ENCODE results near the gene RASSF5. TPM values are rescaled to one million over a fixed set of nuclear protein-coding genes. Genes with fewer than 3 reads are reported as not detected.

Gene RASSF5
- total and polyA plus RNA-seq, 2 experiments from 2014 or later, result 0.48 to 4.4 TPM

- no peak for TF ChIP-seq REST (IDR thresholded peaks at IDR 0.05; ENCODE audit: unreplicated experiment)
- no peak for TF ChIP-seq EZH2phosphoT487 (IDR thresholded peaks at IDR 0.05; ENCODE audit: unreplicated experiment)
- TF ChIP-seq NANOG (IDR thresholded peaks at IDR 0.05; ENCODE audit: borderline replicate concordance), result no peak
- no peak for TF ChIP-seq ZNF114 (CRISPR knock-in tag; IDR thresholded peaks at IDR 0.05)
- no peak for TF ChIP-seq EZH2 (IDR thresholded peaks at IDR 0.05; ENCODE audit: low read depth, unreplicated experiment)
- TF ChIP-seq ETS1 (IDR thresholded peaks at IDR 0.05), result no peak
- no peak for TF ChIP-seq STAT1 (IDR thresholded peaks at IDR 0.05; ENCODE audit: unreplicated experiment)
- TF ChIP-seq, protein P1, sequence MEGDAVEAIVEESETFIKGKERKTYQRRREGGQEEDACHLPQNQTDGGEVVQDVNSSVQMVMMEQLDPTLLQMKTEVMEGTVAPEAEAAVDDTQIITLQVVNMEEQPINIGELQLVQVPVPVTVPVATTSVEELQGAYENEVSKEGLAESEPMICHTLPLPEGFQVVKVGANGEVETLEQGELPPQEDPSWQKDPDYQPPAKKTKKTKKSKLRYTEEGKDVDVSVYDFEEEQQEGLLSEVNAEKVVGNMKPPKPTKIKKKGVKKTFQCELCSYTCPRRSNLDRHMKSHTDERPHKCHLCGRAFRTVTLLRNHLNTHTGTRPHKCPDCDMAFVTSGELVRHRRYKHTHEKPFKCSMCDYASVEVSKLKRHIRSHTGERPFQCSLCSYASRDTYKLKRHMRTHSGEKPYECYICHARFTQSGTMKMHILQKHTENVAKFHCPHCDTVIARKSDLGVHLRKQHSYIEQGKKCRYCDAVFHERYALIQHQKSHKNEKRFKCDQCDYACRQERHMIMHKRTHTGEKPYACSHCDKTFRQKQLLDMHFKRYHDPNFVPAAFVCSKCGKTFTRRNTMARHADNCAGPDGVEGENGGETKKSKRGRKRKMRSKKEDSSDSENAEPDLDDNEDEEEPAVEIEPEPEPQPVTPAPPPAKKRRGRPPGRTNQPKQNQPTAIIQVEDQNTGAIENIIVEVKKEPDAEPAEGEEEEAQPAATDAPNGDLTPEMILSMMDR (conservative IDR thresholded peaks at IDR 0.05; ENCODE audit: low read depth in 2 of 2), result no peak
These were observed 77.4 kb downstream of the RASSF5 start (continued) for GRCh38 chr1:206584683-206585082.

DNA sequence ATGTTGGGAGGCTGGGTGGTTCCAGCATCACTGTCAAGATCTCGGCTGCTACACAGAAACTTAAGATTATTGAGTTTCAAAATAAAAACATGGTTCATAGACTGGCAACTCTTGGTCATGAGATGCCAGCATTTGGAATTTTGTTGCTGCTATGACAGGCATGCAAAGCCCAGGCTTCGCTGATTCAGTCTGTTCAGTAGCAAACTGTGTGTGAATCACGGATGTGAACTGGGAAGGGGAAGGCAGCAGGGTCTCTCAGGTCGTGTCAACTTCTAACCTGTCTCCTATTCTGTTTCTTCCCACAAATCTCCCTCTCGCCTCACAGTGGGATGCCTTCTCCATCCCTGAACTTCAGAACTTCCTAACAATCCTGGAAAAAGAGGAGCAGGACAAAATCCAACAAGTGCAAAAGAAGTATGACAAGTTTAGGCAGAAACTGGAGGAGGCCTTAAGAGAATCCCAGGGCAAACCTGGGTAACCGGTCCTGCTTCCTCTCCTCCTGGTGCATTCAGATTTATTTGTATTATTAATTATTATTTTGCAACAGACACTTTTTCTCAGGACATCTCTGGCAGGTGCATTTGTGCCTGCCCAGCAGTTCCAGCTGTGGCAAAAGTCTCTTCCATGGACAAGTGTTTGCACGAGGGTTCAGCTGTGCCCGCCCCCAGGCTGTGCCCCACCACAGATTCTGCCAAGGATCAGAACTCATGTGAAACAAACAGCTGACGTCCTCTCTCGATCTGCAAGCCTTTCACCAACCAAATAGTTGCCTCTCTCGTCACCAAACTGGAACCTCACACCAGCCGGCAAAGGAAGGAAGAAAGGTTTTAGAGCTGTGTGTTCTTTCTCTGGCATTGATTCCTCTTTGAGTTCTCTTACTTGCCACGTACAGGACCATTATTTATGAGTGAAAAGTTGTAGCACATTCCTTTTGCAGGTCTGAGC is 79.4 kb downstream of the RASSF5 start:
- DNase-seq (ENCODE audit: low spot score) (no peak), ATAC-seq (no peak)
- 0 out of 2 replicates have a peak, but pooled peaks cover 2% of the 10 kb centered on the region for H4K20me1 ChIP-seq (replicated peaks; ENCODE audit: insufficient read depth)
- no peak overlapping the region for H3K4me2 ChIP-seq
- no peak overlapping the region for H3K4me3 Mint-ChIP-seq
- 0 out of 2 replicates have a peak overlapping the region, but pooled peaks have one; percentile 6 for H3K27ac ChIP-seq (ENCODE audit: low read depth)
- H3K36me3 Mint-ChIP-seq (ENCODE audit: low read depth), result peaks cover 6% of the 10 kb centered on the region; the same call in 2 of the 3 replicates
- H3K9me3 Mint-ChIP-seq, result no peaks in the 10 kb centered on the region
- H3K79me2 ChIP-seq (replicated peaks; ENCODE audit: insufficient read depth), result no peaks in the 10 kb centered on the region
- H3K9me2 ChIP-seq (ENCODE audit: insufficient read depth), result no peaks in the 10 kb centered on the region
- peaks cover 9% of the 10 kb centered on the region for H3K4me1 Mint-ChIP-seq
- no peaks in the 10 kb centered on the region for H3K36me3 ChIP-seq (ENCODE audit: insufficient read depth)
- no peaks in the 10 kb centered on the region for H3K27me3 ChIP-seq (ENCODE audit: insufficient read depth)
- H3K4me3 ChIP-seq, result no peak overlapping the region
- H3F3A ChIP-seq (replicated peaks; ENCODE audit: low read depth), result no peaks in the 10 kb centered on the region
- peaks cover 2% of the 10 kb centered on the region for H3K27me3 Mint-ChIP-seq (ENCODE audit: insufficient read depth, low read depth, poor library complexity)
- H3K27ac Mint-ChIP-seq, result no peak overlapping the region
- no peaks in the 10 kb centered on the region for H3K4me1 ChIP-seq (ENCODE audit: insufficient read depth)
- no peak overlapping the region for H2AFZ ChIP-seq
- no peak for TF ChIP-seq EZH2phosphoT487 (IDR thresholded peaks at IDR 0.05; ENCODE audit: unreplicated experiment)
- no peak for TF ChIP-seq ZNF462 (CRISPR knock-in tag; IDR thresholded peaks at IDR 0.05)
- no peak for TF ChIP-seq CREB1 (CRISPR knock-in tag; IDR thresholded peaks at IDR 0.05; ENCODE audit: low read depth)
